ENCODE measurements around the gene ALDH1A1.

DNA sequence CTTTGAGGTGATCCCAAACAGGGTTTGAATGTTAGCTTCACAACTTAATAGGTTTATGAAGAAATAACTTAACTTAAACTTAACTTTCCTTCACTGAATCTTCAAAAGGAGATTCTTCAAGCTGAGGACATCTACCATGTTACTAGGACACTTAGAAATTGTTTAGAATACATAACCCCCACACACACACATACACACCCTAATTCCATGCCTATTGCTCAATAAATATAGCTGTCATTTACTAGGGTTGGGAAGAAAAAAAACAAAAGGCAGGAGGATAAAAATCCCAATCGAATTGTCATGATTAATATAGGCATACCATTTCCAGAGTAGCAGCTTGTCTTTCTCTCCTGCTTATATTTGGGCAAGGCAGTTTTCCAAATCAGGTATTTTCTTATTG, 68.3 kb downstream of the ALDH1A1 start:
- TF ChIP-seq, protein P1, sequence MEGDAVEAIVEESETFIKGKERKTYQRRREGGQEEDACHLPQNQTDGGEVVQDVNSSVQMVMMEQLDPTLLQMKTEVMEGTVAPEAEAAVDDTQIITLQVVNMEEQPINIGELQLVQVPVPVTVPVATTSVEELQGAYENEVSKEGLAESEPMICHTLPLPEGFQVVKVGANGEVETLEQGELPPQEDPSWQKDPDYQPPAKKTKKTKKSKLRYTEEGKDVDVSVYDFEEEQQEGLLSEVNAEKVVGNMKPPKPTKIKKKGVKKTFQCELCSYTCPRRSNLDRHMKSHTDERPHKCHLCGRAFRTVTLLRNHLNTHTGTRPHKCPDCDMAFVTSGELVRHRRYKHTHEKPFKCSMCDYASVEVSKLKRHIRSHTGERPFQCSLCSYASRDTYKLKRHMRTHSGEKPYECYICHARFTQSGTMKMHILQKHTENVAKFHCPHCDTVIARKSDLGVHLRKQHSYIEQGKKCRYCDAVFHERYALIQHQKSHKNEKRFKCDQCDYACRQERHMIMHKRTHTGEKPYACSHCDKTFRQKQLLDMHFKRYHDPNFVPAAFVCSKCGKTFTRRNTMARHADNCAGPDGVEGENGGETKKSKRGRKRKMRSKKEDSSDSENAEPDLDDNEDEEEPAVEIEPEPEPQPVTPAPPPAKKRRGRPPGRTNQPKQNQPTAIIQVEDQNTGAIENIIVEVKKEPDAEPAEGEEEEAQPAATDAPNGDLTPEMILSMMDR (IDR thresholded peaks at IDR 0.05; ENCODE audit: extremely low read depth in 1 of 2, insufficient read depth in 1 of 2, low read depth in 1 of 2, low read length in 2 of 2): no peak
- TF ChIP-seq POLR2AphosphoS5 (IDR thresholded peaks at IDR 0.05; ENCODE audit: insufficient read depth, low read depth, low read length): no peak
- no peak for TF ChIP-seq EZH2 (IDR thresholded peaks at IDR 0.05; ENCODE audit: borderline replicate concordance, low read depth, low read length, severe bottlenecking)
- TF ChIP-seq JUN (IDR thresholded peaks at IDR 0.05; ENCODE audit: borderline replicate concordance, insufficient read depth, insufficient read length, low read depth): no peak
- no peak for TF ChIP-seq FOS (IDR thresholded peaks at IDR 0.05; ENCODE audit: borderline replicate concordance, insufficient read depth, low read length)
- no peak for TF ChIP-seq POLR2A (IDR thresholded peaks at IDR 0.05; ENCODE audit: low read depth, low read length)
- TF ChIP-seq, protein P2, sequence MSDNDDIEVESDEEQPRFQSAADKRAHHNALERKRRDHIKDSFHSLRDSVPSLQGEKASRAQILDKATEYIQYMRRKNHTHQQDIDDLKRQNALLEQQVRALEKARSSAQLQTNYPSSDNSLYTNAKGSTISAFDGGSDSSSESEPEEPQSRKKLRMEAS (IDR thresholded peaks at IDR 0.05; ENCODE audit: insufficient read depth, insufficient read length): no peak
